Ascending aorta (tissue), 2 donors: ENCODE measurements around the gene SCYL1. TPM values are rescaled to one million over a fixed set of nuclear protein-coding genes. Genes with fewer than 3 reads are reported as not detected.

ENCODE experiments used
- DNase-seq, 2 donors: peaks; one replicate each; pipeline ENCODE4 v3.0.0-alpha.2; 2019; ENCODE audit warnings: low spot score in 2 of 2
- H3K27ac ChIP-seq, 2 donors: fragments of 200-600 bp; sonication (generic); one replicate each; pipeline ENCODE4 v1.5.1; 2016 to 2017; ENCODE audit warnings: mild to moderate bottlenecking in 1 of 2
- H3K27me3 ChIP-seq: fragments of 200-600 bp; sonication (generic); one replicate; pipeline ENCODE4 v1.5.1; 2017
- H3K36me3 ChIP-seq, 2 donors: fragments of 200-600 bp; sonication (generic); one replicate each; pipeline ENCODE4 v1.5.1; 2016
- H3K4me1 ChIP-seq, 2 donors: fragments of 200-600 bp; sonication (generic); one replicate each; pipeline ENCODE4 v1.5.1; 2016 to 2017; ENCODE audit warnings: mild to moderate bottlenecking in 1 of 2
- H3K4me3 ChIP-seq, 2 donors: fragments of 200-600 bp; sonication (generic); one replicate each; pipeline ENCODE4 v1.5.1; 2016 to 2017; ENCODE audit warnings: mild to moderate bottlenecking in 1 of 2
- H3K9me3 ChIP-seq, 2 donors: fragments of 200-600 bp; sonication (generic); one replicate each; pipeline ENCODE4 v1.5.1; 2016
- intact Hi-C: fragments of 100-400 bp; cut with DNase I; formaldehyde crosslinking; loops from one replicate; pipeline ENCODE4 v1.15.1; 2023
- total RNA-seq: library from RNA; depleted of rRNA; stranded (reverse); fragments of >200 nt; gene quantifications from one replicate; pipeline ENCODE4 v1.1.0, GENCODE V29; 2016
- TF ChIP-seq, protein P1 (sequence below), 3 experiments: fragments of 200-600 bp in 2 of 3; fragments of 450-650 bp in 1 of 3; sonication (generic) in 2 of 3; IDR thresholded peaks; one replicate each; pipeline ENCODE4 v1.5.1; 2016 to 2019; ENCODE audit warnings: antibody characterized with exemption in 3 of 3, mild to moderate bottlenecking in 1 of 3, moderate library complexity in 1 of 3

SCYL1 gene
- total RNA-seq, 1 donor from 2014 or later, result 220 TPM

DNA sequence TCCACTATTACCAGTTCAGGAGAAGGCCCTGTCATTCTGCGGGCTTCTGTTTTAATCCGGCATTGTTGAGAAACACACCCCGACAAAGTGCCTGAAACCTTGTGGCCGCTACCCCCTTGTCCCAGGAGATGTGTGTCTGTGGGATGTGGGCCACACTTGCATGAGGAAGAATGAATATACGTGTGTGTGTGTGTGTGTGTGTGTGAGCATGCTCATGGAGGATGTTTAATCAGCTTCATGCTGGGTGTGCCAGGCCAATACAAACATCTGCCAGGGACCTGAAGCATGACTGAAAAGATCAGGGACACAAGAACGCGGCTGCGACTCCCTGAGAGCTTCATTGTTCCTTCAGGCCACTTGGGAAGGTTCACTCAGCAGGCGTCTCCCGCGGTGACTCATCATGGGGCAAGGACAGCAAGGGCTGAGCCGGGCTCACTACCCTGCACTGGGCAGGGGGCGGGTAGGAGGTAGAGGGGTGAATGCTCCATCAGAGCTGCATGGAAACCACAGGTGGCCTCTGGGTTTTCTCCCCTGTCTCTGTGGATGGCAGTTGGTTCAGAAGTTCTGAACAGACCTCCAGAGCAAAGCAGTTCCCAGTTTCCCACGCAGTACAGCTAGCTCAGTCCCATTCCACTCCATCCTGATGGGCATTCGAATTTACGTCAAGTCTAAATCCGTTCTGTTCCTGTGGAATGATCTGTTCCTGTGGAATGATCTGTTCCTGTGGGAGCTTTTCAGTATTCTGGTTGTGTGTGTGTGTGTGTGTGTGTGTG, 33.1 kb upstream of the SCYL1 start:
- DNase-seq, result peak; percentile 82 to 98
- peak overlapping the region; percentile 6 to 37 for H3K4me3 ChIP-seq
- intact Hi-C loops, result loop anchor here (1.0 to 2.0 kb wide), 2 partner anchors 12 to 71 kb away; no protein-coding TSS in a partner anchor
- no peaks in the 10 kb centered on the region for H3K27me3 ChIP-seq
- H3K36me3 ChIP-seq, result no peaks in the 10 kb centered on the region
- H3K4me1 ChIP-seq, result peaks cover 71 to 92% of the 10 kb centered on the region in 2 donors
- TF ChIP-seq, protein P1, sequence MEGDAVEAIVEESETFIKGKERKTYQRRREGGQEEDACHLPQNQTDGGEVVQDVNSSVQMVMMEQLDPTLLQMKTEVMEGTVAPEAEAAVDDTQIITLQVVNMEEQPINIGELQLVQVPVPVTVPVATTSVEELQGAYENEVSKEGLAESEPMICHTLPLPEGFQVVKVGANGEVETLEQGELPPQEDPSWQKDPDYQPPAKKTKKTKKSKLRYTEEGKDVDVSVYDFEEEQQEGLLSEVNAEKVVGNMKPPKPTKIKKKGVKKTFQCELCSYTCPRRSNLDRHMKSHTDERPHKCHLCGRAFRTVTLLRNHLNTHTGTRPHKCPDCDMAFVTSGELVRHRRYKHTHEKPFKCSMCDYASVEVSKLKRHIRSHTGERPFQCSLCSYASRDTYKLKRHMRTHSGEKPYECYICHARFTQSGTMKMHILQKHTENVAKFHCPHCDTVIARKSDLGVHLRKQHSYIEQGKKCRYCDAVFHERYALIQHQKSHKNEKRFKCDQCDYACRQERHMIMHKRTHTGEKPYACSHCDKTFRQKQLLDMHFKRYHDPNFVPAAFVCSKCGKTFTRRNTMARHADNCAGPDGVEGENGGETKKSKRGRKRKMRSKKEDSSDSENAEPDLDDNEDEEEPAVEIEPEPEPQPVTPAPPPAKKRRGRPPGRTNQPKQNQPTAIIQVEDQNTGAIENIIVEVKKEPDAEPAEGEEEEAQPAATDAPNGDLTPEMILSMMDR (IDR thresholded peaks at IDR 0.05), result no peak
- peak overlapping the region; percentile 92 to 99 for H3K27ac ChIP-seq
- no peaks in the 10 kb centered on the region for H3K9me3 ChIP-seq

DNA sequence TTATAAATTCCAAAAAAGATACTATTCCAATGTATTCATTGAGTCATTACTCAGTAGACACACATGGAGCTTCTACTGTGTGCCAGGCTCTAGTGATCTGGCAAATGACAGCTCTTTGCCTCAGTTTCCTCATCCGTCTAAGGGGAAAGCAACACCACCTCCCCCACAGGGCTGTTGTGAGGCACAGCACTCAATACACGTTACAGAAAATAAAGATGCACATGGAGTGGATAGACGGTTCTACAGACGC, 32.6 kb upstream of the SCYL1 start:
- Histone ChIP-seq H3K36me3 (no peaks in the 10 kb centered on the region), H3K4me1 (peaks cover 70 to 89% of the 10 kb centered on the region in 2 donors), H3K4me3 (peak overlapping the region in 1 of 2 donors; percentile 6), H3K27ac (peak overlapping the region; percentile 92 to 99), H3K9me3 (no peaks in the 10 kb centered on the region), H3K27me3 (no peaks in the 10 kb centered on the region)
- TF ChIP-seq, protein P1 (IDR thresholded peaks at IDR 0.05), result no peak
- intact Hi-C loops, result loop anchor here (1.0 to 2.0 kb wide), 2 partner anchors 13 to 72 kb away; no protein-coding TSS in a partner anchor
- no peak for DNase-seq

DNA sequence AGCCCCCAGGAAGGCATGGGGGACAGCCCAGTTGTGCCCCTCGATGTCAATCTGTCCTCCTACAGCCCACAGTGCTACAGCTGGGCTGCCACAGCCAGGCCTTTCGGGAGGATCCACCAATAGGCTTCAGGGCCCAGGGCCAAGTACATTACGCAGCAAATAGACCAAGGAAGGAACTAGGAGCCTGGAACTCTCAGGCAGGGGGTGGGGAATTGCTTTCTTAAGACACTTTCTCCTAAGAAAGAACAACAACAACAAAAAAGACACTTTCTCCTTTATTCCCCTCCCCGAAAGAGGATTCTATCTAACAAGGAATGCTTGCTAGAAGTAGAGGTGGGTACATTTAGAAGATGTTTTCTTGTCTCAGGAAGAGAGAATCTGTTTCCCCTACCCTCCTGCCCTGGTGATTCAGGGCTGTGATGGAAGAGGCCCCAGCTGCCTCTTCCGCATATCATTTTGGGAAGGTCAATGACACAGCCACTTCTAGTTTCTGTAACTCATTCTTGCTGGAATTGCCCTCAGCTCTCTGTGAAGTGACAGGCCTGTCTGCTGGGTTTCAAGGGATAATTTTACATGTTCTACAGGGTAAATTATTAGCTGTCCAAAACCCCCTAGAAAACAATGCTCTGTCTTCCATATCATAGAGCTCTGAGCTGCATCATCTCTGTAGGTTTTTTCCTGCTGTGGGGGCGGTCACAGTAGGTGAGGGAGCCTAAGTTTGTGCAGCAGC, 32.1 kb upstream of the SCYL1 start:
- peak overlapping the region; percentile 25 to 32 for H3K4me3 ChIP-seq
- no peaks in the 10 kb centered on the region for H3K36me3 ChIP-seq
- TF ChIP-seq, protein P1 (IDR thresholded peaks at IDR 0.05), result no peak
- no peaks in the 10 kb centered on the region for H3K9me3 ChIP-seq
- peak in 1 of 2 donors; percentile 94 for DNase-seq
- H3K4me1 ChIP-seq, result peaks cover 69 to 88% of the 10 kb centered on the region in 2 donors
- peak overlapping the region; percentile 92 to 99 for H3K27ac ChIP-seq
- intact Hi-C loops, result loop anchor here (1.0 to 2.0 kb wide), 2 partner anchors 14 to 72 kb away; no protein-coding TSS in a partner anchor
- no peaks in the 10 kb centered on the region for H3K27me3 ChIP-seq

DNA sequence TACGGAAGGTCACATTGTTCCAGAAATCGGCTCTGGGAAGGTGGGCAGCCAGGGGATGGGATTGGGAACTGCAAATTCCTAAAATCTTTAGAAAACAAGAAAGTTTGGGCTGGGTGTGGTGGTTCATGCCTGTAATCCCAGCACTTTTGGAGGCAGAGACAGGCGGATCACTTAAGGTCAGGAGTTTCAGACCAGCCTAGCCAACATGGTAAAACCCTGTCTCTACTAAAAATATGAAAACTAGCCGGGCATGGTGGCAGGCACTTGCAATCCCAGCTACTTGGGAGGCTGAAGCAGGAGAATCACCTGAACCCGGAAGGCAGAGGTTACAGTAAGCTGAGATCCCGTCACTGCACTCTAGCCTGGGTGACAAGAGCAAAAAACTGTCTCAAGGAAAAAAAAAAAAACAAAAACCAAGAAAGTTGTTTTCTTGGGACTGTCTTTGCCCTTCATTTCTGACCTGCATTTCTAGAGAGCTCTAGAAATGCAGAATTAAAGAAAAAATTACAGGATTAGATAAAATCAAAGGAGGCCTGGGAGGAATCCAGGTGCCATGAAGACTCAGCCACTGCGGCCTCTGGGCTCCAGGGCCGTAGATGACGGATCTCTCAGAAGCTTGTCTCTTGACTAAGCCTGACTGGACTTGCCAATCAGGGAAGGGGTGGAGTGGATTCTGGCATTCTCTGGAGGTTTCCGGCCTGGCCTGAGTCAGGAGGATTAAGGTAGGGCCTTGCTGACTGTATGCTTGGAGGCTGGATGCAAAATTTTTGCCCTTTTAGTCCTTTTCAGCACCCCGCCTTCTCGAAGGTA, 31.3 kb upstream of the SCYL1 start:
- Histone ChIP-seq H3K4me1 (peaks cover 61 to 81% of the 10 kb centered on the region in 2 donors), H3K27ac (peak overlapping the region; percentile 92 to 99), H3K9me3 (no peaks in the 10 kb centered on the region), H3K27me3 (no peaks in the 10 kb centered on the region), H3K36me3 (no peaks in the 10 kb centered on the region), H3K4me3 (peak overlapping the region; percentile 25 to 32)
- intact Hi-C loops, result loop anchor here (2.0 kb wide), 1 partner anchor 73 kb away; no protein-coding TSS in a partner anchor
- TF ChIP-seq, protein P1 (IDR thresholded peaks at IDR 0.05), result no peak
- peak; percentile 84 to 98 for DNase-seq
